Stimulated activated CD8-positive, alpha-beta memory T cell treated with anti-CD3 and anti-CD28 coated beads, Interleukin-12 subunit alpha, Interleukin-12 subunit beta, amount 100 ng/mL, for 1 hour (primary cell): ENCODE data around the gene S100A7.
"Not testable (repeated sequence)": the region's sequence is repeated elsewhere in the genome, so short reads cannot be mapped to it uniquely, and the experiment has no call there.

Experiments used
- DNase-seq: peaks from one replicate; pipeline ENCODE4 v3.0.0-alpha.2; 2020; ENCODE audit warnings: low read depth

The S100A7 gene

GRCh38 chr1:153430561-153430960 lies 29.9 kb downstream of the S100A7 start:
- no peak for DNase-seq

- no peak for DNase-seq
These were observed 30.3 kb downstream of the S100A7 start for GRCh38 chr1:153430166-153430553.

- DNase-seq, result no peak
These were observed 30.9 kb downstream of the S100A7 start for GRCh38 chr1:153429266-153430165.

GRCh38 chr1:153428791-153429190 lies 31.7 kb downstream of the S100A7 start:
- DNase-seq, result no peak

- DNase-seq, result no peak
These were observed 32.3 kb downstream of the S100A7 start for GRCh38 chr1:153428073-153428638.

GRCh38 chr1:153426809-153427208 lies 33.6 kb downstream of the S100A7 start:
- DNase-seq, result no peak

GRCh38 chr1:153422450-153423068 lies 37.9 kb downstream of the S100A7 start:
- peak; percentile 61 for DNase-seq

GRCh38 chr1:153420306-153420705 lies 40.1 kb downstream of the S100A7 start:
- DNase-seq, result no peak

GRCh38 chr1:153419436-153419793 lies 41.0 kb downstream of the S100A7 start:
- not testable (repeated sequence) for DNase-seq

GRCh38 chr1:153418758-153419435 lies 41.6 kb downstream of the S100A7 start:
- DNase-seq, result not testable (repeated sequence)

GRCh38 chr1:153417136-153417888 lies 43.1 kb downstream of the S100A7 start:
- DNase-seq, result no peak

- DNase-seq, result no peak
These were observed 44.4 kb downstream of the S100A7 start, which contains the start of gene S100A7A for GRCh38 chr1:153415850-153416570. TSS of gene S100A7A (plus strand) at chr1:153416520. CDS start at chr1:153418083, 1,563 bp downstream.

- DNase-seq, result not testable (repeated sequence)
These were observed 46.5 kb downstream of the S100A7 start for GRCh38 chr1:153413961-153414360.
